OCI-LY1 (cell line): ENCODE measurements around the gene LVRN.

Experiments used
- EZH2 ChIP-seq: fragments of 200-600 bp; sonication (generic), shearing (Covaris generic); IDR thresholded peaks from 2 replicates; pipeline ENCODE4 v1.8.0; 2017; ENCODE audit warnings: borderline replicate concordance, mixed run types, mild to moderate bottlenecking, antibody characterized with exemption, low read length, moderate library complexity, mixed read lengths
- TF ChIP-seq, protein P1 (sequence below): fragments of 200-600 bp; sonication (generic), shearing (Covaris generic); IDR thresholded peaks from 2 replicates; pipeline ENCODE4 v1.5.1; 2017; ENCODE audit warnings: mild to moderate bottlenecking, antibody characterized with exemption, low read length, moderate library complexity, mixed read lengths

GRCh38 chr5:115977988-115978387 is 15.7 kb downstream of the LVRN start:
- TF ChIP-seq, protein P1, sequence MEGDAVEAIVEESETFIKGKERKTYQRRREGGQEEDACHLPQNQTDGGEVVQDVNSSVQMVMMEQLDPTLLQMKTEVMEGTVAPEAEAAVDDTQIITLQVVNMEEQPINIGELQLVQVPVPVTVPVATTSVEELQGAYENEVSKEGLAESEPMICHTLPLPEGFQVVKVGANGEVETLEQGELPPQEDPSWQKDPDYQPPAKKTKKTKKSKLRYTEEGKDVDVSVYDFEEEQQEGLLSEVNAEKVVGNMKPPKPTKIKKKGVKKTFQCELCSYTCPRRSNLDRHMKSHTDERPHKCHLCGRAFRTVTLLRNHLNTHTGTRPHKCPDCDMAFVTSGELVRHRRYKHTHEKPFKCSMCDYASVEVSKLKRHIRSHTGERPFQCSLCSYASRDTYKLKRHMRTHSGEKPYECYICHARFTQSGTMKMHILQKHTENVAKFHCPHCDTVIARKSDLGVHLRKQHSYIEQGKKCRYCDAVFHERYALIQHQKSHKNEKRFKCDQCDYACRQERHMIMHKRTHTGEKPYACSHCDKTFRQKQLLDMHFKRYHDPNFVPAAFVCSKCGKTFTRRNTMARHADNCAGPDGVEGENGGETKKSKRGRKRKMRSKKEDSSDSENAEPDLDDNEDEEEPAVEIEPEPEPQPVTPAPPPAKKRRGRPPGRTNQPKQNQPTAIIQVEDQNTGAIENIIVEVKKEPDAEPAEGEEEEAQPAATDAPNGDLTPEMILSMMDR, result no peak
- TF ChIP-seq EZH2, result no peak
